ENCODE results near the gene RGS14.

The RGS14 gene

DNA sequence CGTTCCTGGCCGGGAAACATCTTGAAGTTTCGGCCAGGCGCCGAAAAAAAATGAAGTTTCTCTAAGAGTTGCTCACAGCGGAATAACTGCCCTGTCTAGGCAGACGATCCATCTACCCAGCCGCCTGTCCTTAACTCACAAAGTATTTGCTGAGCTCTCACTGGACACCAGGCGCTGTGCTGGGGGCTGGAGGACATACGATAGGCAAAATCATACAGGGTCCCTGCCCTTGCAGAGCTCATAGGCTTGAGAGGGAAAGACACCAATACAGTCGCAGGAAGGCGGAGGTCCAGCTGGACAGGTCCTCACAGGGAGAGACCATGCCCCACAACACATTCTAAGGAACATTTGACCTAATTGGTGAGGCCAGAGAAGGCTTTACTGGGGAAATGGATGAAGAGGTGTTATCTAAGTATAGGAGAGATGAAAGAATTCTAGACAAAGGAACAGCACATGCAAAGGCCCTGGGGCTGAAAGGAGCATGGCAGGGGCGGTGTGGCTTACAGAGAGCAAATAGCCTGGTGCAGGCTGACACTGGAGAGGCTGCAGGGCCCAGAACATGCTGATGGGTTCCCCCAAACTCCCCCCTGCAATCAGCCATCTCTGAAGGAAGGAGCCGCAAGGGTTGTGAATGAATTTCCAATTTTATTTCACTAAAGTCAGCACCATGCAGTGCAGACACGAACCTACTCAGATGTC is 44.0 kb upstream of the RGS14 start:
- no peaks in the 10 kb centered on the region for H3K9me3 ChIP-seq (ENCODE audit: control insufficient read depth in 2 of 2, low read length in 2 of 2)
- H3K27ac ChIP-seq (ENCODE audit: low read depth in 2 of 2, low read length in 2 of 2): no peak overlapping the region
- H3K4me3 ChIP-seq (ENCODE audit: low read length in 2 of 2): no peak overlapping the region
- H3K36me3 ChIP-seq (ENCODE audit: control insufficient read depth in 2 of 2, insufficient read depth in 2 of 2, low read length in 2 of 2): peaks cover 3 to 7% of the 10 kb centered on the region in 2 donors
- no peak overlapping the region for H3K9ac ChIP-seq (ENCODE audit: low read depth in 1 of 2, low read length in 2 of 2)
- peaks cover 13 to 29% of the 10 kb centered on the region in 2 donors for H3K4me1 ChIP-seq (ENCODE audit: control insufficient read depth in 2 of 2, insufficient read depth in 2 of 2, low read length in 2 of 2)
- no peaks in the 10 kb centered on the region for H3K27me3 ChIP-seq (ENCODE audit: control insufficient read depth in 2 of 2, insufficient read depth in 2 of 2, low read length in 2 of 2)

DNA sequence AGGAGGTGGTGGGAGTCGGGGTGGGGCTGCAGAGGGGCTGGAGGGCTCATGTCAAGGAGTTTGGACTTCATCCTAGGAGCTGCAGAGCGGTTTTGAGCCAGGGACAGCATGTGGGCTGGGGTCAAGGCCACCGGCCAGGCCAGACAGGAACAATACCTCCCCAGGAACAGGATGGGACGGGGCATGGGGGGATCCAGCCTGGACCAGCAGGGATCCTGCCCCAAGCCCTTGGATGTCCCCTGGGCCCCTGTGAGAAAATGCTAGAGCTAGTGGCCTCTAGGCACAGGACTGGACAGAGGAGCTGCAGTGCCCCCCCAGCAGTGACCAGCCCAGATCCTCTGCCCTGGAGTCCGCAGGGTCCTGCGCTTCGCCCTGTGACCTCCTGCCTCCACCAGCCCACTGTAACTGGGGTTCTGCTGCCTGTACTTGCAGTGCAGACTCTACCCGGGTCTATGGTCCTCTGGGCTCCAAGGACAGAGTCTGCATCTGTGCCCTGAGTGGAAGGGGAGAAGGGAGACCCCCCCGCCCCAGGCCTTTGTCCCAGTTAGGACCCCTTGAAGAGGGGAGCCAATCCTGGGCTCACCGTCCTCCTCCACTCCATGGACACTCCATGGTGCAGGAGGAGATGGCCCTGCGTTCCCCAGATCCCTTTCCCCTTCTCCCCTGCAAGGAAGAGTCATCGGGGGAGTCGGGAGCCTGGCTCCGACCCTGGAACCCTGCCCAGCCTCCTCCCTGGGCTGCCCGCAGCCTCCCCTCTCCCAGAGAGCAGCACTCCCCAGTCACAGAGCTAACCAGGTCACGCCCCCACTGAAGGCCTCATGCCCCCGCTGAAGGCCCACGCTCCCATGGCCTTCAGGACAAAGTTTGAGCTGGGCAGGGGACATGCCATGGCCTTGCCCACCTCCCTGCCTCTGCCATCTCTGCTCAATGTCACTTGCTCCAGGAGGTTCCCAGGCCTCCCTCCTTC is 43.1 kb upstream of the RGS14 start:
- Histone ChIP-seq H3K4me3 (ENCODE audit: low read length in 2 of 2) (no peak overlapping the region), H3K4me1 (ENCODE audit: control insufficient read depth in 2 of 2, insufficient read depth in 2 of 2, low read length in 2 of 2) (peaks cover 13 to 22% of the 10 kb centered on the region in 2 donors), H3K9me3 (ENCODE audit: control insufficient read depth in 2 of 2, low read length in 2 of 2) (no peaks in the 10 kb centered on the region), H3K9ac (ENCODE audit: low read depth in 1 of 2, low read length in 2 of 2) (no peak overlapping the region), H3K27me3 (ENCODE audit: control insufficient read depth in 2 of 2, insufficient read depth in 2 of 2, low read length in 2 of 2) (no peaks in the 10 kb centered on the region), H3K36me3 (ENCODE audit: control insufficient read depth in 2 of 2, insufficient read depth in 2 of 2, low read length in 2 of 2) (peaks cover 3% of the 10 kb centered on the region in 2 donors), H3K27ac (ENCODE audit: low read depth in 2 of 2, low read length in 2 of 2) (no peak overlapping the region)

DNA sequence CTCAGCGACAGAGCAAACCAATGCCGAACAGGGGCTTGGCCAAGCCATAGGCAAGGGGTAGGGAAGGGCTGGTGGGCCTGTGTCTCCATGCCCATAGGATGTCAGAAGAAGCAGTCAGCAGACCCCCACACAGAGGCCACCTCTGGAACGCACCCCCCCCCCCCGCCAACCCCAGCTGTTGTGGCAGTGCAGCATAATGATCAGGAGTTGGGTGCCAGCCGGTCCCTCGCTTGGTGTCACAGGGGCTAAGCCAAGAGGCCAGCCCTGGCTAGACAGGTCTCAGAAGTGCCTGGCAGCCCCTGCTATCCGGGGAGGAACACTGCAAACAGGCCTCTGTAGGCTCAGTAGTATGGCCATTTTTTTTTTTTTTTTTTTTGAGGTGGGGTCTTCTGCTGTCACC is 42.3 kb upstream of the RGS14 start:
- no peak overlapping the region for H3K4me3 ChIP-seq (ENCODE audit: low read length in 2 of 2)

DNA sequence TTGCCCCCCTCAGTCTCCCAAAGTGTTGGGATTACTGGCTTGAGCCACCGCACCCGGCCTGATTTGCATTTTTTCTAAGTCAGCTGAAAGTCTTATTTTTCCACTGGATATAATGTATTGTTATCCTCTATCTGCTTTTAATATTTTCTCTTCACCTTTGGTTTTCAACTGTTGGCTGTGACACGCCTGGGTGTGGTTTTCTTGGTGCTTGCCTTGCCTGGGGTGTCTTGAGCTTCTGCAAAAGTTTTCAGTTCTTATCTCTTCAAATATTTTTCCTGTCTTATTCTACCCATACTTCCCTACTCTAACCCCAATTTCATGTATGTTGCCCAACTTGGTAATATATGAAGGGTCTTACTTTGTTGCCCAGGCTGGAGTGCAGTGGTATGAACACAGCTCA is 41.7 kb upstream of the RGS14 start:
- Histone ChIP-seq H3K36me3 (ENCODE audit: control insufficient read depth in 2 of 2, insufficient read depth in 2 of 2, low read length in 2 of 2) (peaks cover 5 to 6% of the 10 kb centered on the region in 2 donors), H3K9ac (ENCODE audit: low read depth in 1 of 2, low read length in 2 of 2) (no peak overlapping the region), H3K4me1 (ENCODE audit: control insufficient read depth in 2 of 2, insufficient read depth in 2 of 2, low read length in 2 of 2) (peaks cover 11 to 13% of the 10 kb centered on the region in 2 donors), H3K4me3 (ENCODE audit: low read length in 2 of 2) (no peak overlapping the region), H3K27me3 (ENCODE audit: control insufficient read depth in 2 of 2, insufficient read depth in 2 of 2, low read length in 2 of 2) (no peaks in the 10 kb centered on the region), H3K27ac (ENCODE audit: low read depth in 2 of 2, low read length in 2 of 2) (no peak overlapping the region), H3K9me3 (ENCODE audit: control insufficient read depth in 2 of 2, low read length in 2 of 2) (no peaks in the 10 kb centered on the region)

More for the DNA sequence above, 42.3 kb upstream of the RGS14 start:
- peaks cover 13 to 17% of the 10 kb centered on the region in 2 donors for H3K4me1 ChIP-seq (ENCODE audit: control insufficient read depth in 2 of 2, insufficient read depth in 2 of 2, low read length in 2 of 2)
- H3K36me3 ChIP-seq (ENCODE audit: control insufficient read depth in 2 of 2, insufficient read depth in 2 of 2, low read length in 2 of 2): peaks cover 3 to 6% of the 10 kb centered on the region in 2 donors
- H3K27ac ChIP-seq (ENCODE audit: low read depth in 2 of 2, low read length in 2 of 2): no peak overlapping the region
- H3K9ac ChIP-seq (ENCODE audit: low read depth in 1 of 2, low read length in 2 of 2): no peak overlapping the region
- no peaks in the 10 kb centered on the region for H3K27me3 ChIP-seq (ENCODE audit: control insufficient read depth in 2 of 2, insufficient read depth in 2 of 2, low read length in 2 of 2)
- H3K9me3 ChIP-seq (ENCODE audit: control insufficient read depth in 2 of 2, low read length in 2 of 2): no peaks in the 10 kb centered on the region

DNA sequence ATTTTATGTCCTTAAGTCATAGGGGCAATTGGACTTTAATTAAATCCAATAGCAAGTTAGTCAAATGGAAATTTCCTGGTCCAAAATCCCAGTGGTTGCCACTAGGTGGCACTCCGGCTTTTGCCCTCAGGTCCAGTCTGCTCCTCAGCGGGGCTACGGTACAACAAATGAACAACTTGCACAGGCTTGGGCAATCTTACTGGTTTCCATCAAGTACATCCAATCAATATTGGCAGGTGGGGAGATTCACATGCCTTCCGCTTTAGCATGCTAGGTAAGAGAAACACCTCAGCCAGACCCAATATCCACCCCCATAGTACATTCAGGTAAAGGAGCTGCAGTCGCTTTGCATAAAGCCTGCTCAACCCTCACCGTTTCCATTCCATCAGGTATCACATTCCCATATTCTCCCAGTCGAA is 39.8 kb upstream of the RGS14 start:
- H3K4me3 ChIP-seq (ENCODE audit: low read length in 2 of 2): no peak overlapping the region
- H3K27ac ChIP-seq (ENCODE audit: low read depth in 2 of 2, low read length in 2 of 2): no peak overlapping the region
- H3K9me3 ChIP-seq (ENCODE audit: control insufficient read depth in 2 of 2, low read length in 2 of 2): no peaks in the 10 kb centered on the region
- H3K27me3 ChIP-seq (ENCODE audit: control insufficient read depth in 2 of 2, insufficient read depth in 2 of 2, low read length in 2 of 2): no peaks in the 10 kb centered on the region
- H3K9ac ChIP-seq (ENCODE audit: low read depth in 1 of 2, low read length in 2 of 2): no peak overlapping the region
- H3K36me3 ChIP-seq (ENCODE audit: control insufficient read depth in 2 of 2, insufficient read depth in 2 of 2, low read length in 2 of 2): peaks cover 6% of the 10 kb centered on the region in 2 donors
- peaks cover under 1% of the 10 kb centered on the region in 2 donors for H3K4me1 ChIP-seq (ENCODE audit: control insufficient read depth in 2 of 2, insufficient read depth in 2 of 2, low read length in 2 of 2)

DNA sequence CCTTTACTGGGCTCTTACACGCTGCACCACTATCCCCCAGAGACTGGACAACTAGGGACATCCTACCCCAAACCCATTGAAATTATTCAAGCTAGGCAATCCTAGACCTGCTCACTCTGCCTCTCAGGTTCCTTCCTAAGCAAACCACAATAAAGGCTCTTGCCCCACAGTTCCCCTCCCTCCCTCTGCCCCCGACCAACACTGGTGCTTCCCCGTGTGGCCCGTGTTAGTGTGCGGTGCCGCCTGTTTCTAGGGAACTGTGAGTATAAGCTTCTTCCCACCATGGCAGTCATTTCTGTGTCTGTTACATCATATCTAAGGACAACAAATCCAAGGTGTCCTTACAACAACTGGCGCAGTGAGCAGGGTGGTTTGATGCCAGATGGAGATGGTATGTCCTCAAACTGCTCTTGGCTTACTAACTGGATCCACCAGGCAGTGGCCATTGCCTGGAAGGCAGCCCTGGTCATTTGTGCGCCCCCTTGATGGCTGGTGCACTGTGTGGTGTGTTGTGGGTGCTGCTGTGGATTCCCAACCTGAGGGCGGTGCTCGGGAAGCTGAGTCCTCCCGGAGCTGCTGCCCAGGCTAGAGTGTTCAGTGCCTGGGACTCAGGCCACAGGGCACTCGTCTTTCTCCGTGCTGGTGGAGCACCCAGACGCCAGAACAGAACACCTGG is 37.7 kb upstream of the RGS14 start:
- H3K36me3 ChIP-seq (ENCODE audit: control insufficient read depth in 2 of 2, insufficient read depth in 2 of 2, low read length in 2 of 2): peaks cover 6% of the 10 kb centered on the region in 2 donors
- H3K27me3 ChIP-seq (ENCODE audit: control insufficient read depth in 2 of 2, insufficient read depth in 2 of 2, low read length in 2 of 2): no peaks in the 10 kb centered on the region
- no peak overlapping the region for H3K4me3 ChIP-seq (ENCODE audit: low read length in 2 of 2)
- H3K27ac ChIP-seq (ENCODE audit: low read depth in 2 of 2, low read length in 2 of 2): no peak overlapping the region
- no peaks in the 10 kb centered on the region for H3K4me1 ChIP-seq (ENCODE audit: control insufficient read depth in 2 of 2, insufficient read depth in 2 of 2, low read length in 2 of 2)
- H3K9me3 ChIP-seq (ENCODE audit: control insufficient read depth in 2 of 2, low read length in 2 of 2): no peaks in the 10 kb centered on the region
- H3K9ac ChIP-seq (ENCODE audit: low read depth in 1 of 2, low read length in 2 of 2): no peak overlapping the region

DNA sequence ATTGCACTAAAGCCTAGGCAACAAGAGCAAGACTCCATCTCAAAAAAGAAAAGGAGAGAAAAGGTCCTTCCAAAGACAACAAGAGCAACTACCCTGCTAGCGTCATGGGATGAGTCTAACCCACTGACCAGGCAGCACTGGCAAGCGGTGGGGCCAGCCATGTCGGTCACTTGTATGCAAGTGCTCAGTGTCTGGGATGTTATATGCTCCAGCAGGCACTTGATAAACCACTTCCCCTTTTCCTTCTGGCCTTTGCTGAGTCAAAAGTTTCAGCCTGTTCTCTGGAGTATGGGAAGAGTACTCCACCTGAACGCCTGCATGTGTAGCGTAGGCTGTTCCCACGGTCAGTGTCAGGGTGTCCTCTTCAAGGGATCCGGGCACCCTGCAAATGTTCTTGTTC is 36.8 kb upstream of the RGS14 start:
- Histone ChIP-seq H3K9me3 (ENCODE audit: control insufficient read depth in 2 of 2, low read length in 2 of 2) (no peaks in the 10 kb centered on the region), H3K27me3 (ENCODE audit: control insufficient read depth in 2 of 2, insufficient read depth in 2 of 2, low read length in 2 of 2) (no peaks in the 10 kb centered on the region), H3K27ac (ENCODE audit: low read depth in 2 of 2, low read length in 2 of 2) (no peak overlapping the region), H3K4me3 (ENCODE audit: low read length in 2 of 2) (no peak overlapping the region), H3K4me1 (ENCODE audit: control insufficient read depth in 2 of 2, insufficient read depth in 2 of 2, low read length in 2 of 2) (peaks cover 0 to 2% of the 10 kb centered on the region in 2 donors), H3K9ac (ENCODE audit: low read depth in 1 of 2, low read length in 2 of 2) (no peak overlapping the region), H3K36me3 (ENCODE audit: control insufficient read depth in 2 of 2, insufficient read depth in 2 of 2, low read length in 2 of 2) (peaks cover 6% of the 10 kb centered on the region in 2 donors)

DNA sequence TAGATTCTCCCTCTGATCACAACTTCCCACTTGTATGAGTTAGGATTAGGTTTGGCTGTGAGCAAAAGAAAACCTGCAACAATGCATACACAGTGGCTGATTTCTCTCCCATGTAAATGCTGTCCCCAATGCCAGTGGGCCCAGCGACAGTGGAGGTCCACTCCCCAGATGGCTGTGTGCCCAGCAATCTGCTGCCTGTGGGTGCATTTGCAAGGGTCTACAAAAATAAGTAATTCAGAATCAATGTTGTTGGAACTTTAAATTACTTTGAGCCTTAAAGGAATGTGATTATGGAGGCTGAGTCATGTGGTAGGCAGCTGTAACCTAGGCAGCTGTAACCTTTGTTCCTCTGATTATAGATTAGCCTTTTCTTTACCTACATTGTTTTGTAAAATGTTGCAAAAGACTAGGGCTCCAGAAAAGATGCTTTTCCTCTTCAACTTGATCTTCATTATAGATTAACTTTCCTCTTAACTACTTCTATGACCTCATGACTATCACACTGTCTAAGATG is 31.8 kb upstream of the RGS14 start:
- Histone ChIP-seq H3K4me1 (ENCODE audit: control insufficient read depth in 2 of 2, insufficient read depth in 2 of 2, low read length in 2 of 2) (peaks cover 0 to 4% of the 10 kb centered on the region in 2 donors), H3K27ac (ENCODE audit: low read depth in 2 of 2, low read length in 2 of 2) (no peak overlapping the region), H3K4me3 (ENCODE audit: low read length in 2 of 2) (no peak overlapping the region), H3K36me3 (ENCODE audit: control insufficient read depth in 2 of 2, insufficient read depth in 2 of 2, low read length in 2 of 2) (peaks cover 14 to 20% of the 10 kb centered on the region in 2 donors), H3K27me3 (ENCODE audit: control insufficient read depth in 2 of 2, insufficient read depth in 2 of 2, low read length in 2 of 2) (no peaks in the 10 kb centered on the region), H3K9ac (ENCODE audit: low read depth in 1 of 2, low read length in 2 of 2) (no peak overlapping the region), H3K9me3 (ENCODE audit: control insufficient read depth in 2 of 2, low read length in 2 of 2) (no peaks in the 10 kb centered on the region)

DNA sequence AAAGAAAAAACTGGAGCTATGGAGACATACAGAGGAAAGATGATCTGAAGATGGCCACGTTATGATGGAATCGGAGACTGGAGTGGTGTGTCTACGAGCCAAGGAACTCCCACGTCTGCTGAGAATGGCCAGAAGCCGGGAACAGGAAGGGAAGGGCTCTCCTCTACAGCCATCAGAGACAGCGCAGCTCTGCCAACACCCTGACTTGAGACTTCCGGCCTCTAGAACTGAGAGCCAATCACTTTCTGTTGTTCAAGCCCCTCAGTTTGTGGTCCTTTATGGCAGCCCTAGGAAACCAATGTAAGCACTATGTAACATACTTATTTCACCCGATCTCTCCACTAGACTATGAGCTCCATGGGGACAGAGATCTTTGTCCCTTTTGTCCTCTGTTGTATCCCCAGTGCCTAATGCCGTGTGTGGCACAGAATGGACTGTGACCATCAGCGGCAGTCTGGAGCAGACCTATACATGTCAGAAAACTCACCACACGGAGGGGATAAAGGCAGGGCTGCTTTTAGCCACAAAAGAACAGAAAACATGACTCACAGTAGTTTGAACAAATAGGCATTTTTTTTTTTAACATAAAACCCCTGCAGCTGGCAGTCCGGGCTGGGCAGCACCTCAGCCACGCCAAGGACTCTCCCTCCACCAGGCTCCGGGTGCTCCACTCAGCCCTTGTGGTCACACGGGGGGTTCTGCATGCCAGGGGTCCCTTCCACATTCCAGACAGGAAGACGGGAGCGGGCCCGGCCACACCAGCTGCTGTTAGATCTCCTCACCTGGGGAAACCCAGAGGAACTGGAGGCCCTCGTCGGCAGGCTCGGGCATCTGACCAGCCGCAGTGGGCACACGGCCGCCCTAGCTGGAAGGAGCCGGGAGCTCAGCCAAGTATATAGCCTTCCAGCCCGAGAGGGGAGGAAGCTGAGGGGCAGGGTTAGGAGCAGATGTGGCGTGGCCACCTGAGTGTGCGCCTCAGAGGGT is 29.9 kb upstream of the RGS14 start:
- H3K27ac ChIP-seq (ENCODE audit: low read depth in 2 of 2, low read length in 2 of 2): no peak overlapping the region
- peaks cover 23 to 36% of the 10 kb centered on the region in 2 donors for H3K36me3 ChIP-seq (ENCODE audit: control insufficient read depth in 2 of 2, insufficient read depth in 2 of 2, low read length in 2 of 2)
- no peaks in the 10 kb centered on the region for H3K9me3 ChIP-seq (ENCODE audit: control insufficient read depth in 2 of 2, low read length in 2 of 2)
- H3K4me1 ChIP-seq (ENCODE audit: control insufficient read depth in 2 of 2, insufficient read depth in 2 of 2, low read length in 2 of 2): peaks cover 0 to 4% of the 10 kb centered on the region in 2 donors
- no peak overlapping the region for H3K4me3 ChIP-seq (ENCODE audit: low read length in 2 of 2)
- H3K9ac ChIP-seq (ENCODE audit: low read depth in 1 of 2, low read length in 2 of 2): no peak overlapping the region
- no peaks in the 10 kb centered on the region for H3K27me3 ChIP-seq (ENCODE audit: control insufficient read depth in 2 of 2, insufficient read depth in 2 of 2, low read length in 2 of 2)
